ENCODE measurements around the gene MICB.
A peak's percentile ranks its signal among the peaks of the same experiment; 100 is the strongest.

MICB gene

DNA sequence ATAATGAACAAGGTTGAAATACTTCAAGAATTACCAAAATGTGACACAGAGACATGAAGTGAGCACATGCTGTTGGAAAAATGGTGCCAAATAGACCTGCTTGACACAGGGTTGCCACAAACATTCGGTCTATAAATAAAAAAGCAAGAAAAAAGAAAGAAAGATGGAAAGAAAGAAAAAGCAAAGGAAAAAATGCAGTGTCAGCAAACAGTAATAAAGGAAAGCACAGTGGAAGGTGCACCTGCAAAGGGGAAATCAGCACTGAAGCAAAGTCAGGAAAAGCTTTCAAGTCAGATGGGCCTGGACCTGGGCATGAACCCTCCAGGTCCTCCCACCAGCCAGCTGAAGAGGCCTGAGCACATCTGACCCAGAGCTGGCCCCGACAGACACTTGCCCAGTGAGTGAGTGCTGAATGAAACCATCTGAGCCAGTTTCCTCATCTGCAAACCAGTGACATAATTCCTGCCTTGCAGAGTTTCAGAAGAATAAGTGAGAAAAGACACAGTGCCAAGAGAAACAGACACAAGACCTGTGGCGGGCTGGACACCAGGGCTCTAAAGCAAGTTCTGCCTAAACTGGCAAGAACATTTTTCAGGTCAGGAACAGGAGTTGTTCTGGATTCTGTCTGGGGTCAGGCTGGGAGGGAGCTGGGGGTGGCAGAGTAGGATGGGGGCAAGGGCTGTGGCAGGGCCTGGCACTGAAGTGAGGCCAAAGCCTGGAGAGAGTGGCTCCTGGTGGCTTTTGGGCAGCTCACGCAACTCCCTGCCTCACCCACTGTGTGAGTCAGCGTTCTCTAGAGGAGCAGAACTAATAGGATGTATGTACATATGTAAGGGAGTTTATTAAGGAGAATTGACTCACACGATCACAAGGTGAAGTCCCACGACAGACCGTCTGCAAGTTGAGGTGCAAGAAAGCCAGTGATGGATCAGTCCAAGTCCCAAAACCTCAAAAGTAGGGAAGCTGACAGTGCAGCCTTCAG, 23.9 kb upstream of the MICB start:
- TF ChIP-seq, protein P1, sequence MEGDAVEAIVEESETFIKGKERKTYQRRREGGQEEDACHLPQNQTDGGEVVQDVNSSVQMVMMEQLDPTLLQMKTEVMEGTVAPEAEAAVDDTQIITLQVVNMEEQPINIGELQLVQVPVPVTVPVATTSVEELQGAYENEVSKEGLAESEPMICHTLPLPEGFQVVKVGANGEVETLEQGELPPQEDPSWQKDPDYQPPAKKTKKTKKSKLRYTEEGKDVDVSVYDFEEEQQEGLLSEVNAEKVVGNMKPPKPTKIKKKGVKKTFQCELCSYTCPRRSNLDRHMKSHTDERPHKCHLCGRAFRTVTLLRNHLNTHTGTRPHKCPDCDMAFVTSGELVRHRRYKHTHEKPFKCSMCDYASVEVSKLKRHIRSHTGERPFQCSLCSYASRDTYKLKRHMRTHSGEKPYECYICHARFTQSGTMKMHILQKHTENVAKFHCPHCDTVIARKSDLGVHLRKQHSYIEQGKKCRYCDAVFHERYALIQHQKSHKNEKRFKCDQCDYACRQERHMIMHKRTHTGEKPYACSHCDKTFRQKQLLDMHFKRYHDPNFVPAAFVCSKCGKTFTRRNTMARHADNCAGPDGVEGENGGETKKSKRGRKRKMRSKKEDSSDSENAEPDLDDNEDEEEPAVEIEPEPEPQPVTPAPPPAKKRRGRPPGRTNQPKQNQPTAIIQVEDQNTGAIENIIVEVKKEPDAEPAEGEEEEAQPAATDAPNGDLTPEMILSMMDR (conservative IDR thresholded peaks at IDR 0.05; ENCODE audit: control insufficient read depth, insufficient read depth, low read depth, low read length), result no peak
- DNase-seq (ENCODE audit: low read depth), result peak; percentile 54
- H3K4me3 ChIP-seq (ENCODE audit: control insufficient read depth, low read depth, low read length), result no peak overlapping the region

GRCh38 chr6:31474871-31475286, 23.1 kb upstream of the MICB start:
- H3K4me3 ChIP-seq (ENCODE audit: control insufficient read depth, low read depth, low read length), result no peak overlapping the region
- no peak for DNase-seq (ENCODE audit: low read depth)
- TF ChIP-seq, protein P1 (conservative IDR thresholded peaks at IDR 0.05; ENCODE audit: control insufficient read depth, insufficient read depth, low read depth, low read length), result peak; percentile 37

DNA sequence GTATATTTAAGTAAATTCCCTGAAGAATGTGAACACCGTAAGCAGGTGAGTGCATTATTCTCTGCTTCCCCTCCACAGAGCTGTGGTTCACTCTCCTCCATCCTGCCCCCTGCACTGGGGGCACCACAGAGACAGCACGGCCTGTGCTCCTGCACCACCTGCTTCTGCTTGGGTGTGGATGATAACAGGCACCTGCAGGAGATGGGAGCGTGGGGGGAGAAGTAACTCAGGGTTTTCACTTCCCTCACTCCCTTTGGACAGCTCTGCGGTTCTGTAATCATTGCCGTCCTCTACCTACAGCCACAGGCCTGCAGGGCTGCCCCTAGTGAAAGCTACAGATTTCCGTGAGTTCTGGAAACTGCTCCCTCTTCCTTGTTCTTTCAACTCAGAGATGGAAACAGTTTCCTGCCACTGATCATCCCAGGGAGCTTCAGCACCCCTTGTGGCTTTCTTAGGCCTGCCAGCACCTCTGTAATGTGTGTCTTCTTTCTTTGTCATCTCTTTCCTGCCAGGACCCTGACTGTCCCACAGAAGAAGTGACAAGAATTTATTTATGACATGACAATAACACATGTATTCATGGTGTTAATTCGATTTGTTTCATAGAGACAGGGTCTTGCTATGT, 21.3 kb upstream of the MICB start:
- DNase-seq (ENCODE audit: low read depth), result no peak
- no peak overlapping the region for H3K4me3 ChIP-seq (ENCODE audit: control insufficient read depth, low read depth, low read length)
- TF ChIP-seq, protein P1 (conservative IDR thresholded peaks at IDR 0.05; ENCODE audit: control insufficient read depth, insufficient read depth, low read depth, low read length), result no peak

- H3K4me3 ChIP-seq (ENCODE audit: control insufficient read depth, low read depth, low read length), result no peak overlapping the region
- DNase-seq (ENCODE audit: low read depth), result no peak
- TF ChIP-seq, protein P1 (conservative IDR thresholded peaks at IDR 0.05; ENCODE audit: control insufficient read depth, insufficient read depth, low read depth, low read length), result no peak
Measured at GRCh38 chr6:31477521-31477920, 20.4 kb upstream of the MICB start.

- TF ChIP-seq, protein P1 (conservative IDR thresholded peaks at IDR 0.05; ENCODE audit: control insufficient read depth, insufficient read depth, low read depth, low read length), result no peak
- no peak overlapping the region for H3K4me3 ChIP-seq (ENCODE audit: control insufficient read depth, low read depth, low read length)
- no peak for DNase-seq (ENCODE audit: low read depth)
Measured at GRCh38 chr6:31478186-31478950, 19.6 kb upstream of the MICB start.

DNA sequence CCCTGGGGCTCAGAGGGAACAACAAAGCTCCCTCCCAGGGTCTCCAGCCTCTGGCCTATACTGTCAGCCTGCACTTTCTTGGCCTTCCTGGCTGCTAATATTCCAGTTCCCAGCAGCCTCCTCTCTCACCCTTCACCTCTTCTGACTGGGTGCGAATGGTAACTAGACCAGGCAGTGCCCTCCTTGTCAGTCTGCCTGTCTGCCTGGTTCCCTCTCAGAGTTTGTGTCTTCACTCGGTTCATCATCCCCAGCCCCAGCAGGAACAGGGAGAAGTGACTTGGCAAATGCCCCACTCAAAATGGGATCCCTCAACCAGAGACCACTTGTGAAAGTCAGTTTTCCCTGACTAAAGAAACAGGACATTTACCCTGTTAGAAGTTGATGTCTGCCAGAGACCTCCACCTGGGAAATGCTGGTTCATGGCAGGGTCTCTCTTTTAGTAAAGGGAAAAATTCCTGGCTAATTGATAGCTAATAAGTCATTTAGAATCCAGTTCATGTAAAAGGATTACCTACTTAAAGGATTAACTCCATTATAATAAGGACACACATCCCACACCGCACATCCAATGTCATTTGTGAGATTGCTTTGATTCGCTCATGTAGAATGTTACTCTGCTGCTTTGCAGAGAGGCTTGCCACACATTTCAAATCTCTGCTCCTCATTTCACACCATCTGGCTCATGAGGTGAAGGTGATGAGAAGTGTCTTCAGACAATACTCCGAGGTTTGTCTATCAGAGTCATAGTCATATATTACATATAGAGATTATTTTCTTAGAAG, 18.6 kb upstream of the MICB start:
- TF ChIP-seq, protein P1 (conservative IDR thresholded peaks at IDR 0.05; ENCODE audit: control insufficient read depth, insufficient read depth, low read depth, low read length), result no peak
- H3K4me3 ChIP-seq (ENCODE audit: control insufficient read depth, low read depth, low read length), result no peak overlapping the region
- no peak for DNase-seq (ENCODE audit: low read depth)
